HG03354 (cell line): ENCODE measurements around the gene CA5A.
"Not testable (repeated sequence)": the region's sequence is repeated elsewhere in the genome, so short reads cannot be mapped to it uniquely, and the experiment has no call there.

Experiments
- ATAC-seq: cut with Tn5 transposase; IDR thresholded peaks from one replicate; pipeline ENCODE4 v1.9.1; 2021; ENCODE audit warnings: mild to moderate bottlenecking; ENCODE audit not compliant: unreplicated experiment, poor library complexity, severe bottlenecking

Gene CA5A

GRCh38 chr16:87936375-87937230 is at the start of gene CA5A:
TSS of gene CA5A (minus strand) at chr16:87936529. CDS start at chr16:87936450, 79 bp downstream.
- ATAC-seq, result no peak

GRCh38 chr16:87985493-87985892 is 49.2 kb upstream of the CA5A start:
- ATAC-seq, result not testable (repeated sequence)

GRCh38 chr16:87984632-87985267 is 48.4 kb upstream of the CA5A start:
- ATAC-seq, result no peak

- ATAC-seq, result not testable (repeated sequence)
Measured at GRCh38 chr16:87984180-87984579, 47.9 kb upstream of the CA5A start.

- not testable (repeated sequence) for ATAC-seq
Measured at GRCh38 chr16:87983737-87984097, 47.4 kb upstream of the CA5A start.

GRCh38 chr16:87983072-87983736 is 46.9 kb upstream of the CA5A start:
- not testable (repeated sequence) for ATAC-seq

- ATAC-seq, result no peak
Measured at GRCh38 chr16:87982581-87983041, 46.3 kb upstream of the CA5A start.

- ATAC-seq, result not testable (repeated sequence)
Measured at GRCh38 chr16:87981376-87981775, 45.0 kb upstream of the CA5A start.

GRCh38 chr16:87979911-87980630 is 43.7 kb upstream of the CA5A start:
- ATAC-seq, result not testable (repeated sequence)

GRCh38 chr16:87979352-87979751 is 43.0 kb upstream of the CA5A start:
- ATAC-seq, result no peak

GRCh38 chr16:87978127-87978526 is 41.8 kb upstream of the CA5A start:
- ATAC-seq, result no peak

GRCh38 chr16:87976665-87977064 is 40.3 kb upstream of the CA5A start:
- ATAC-seq, result no peak

- ATAC-seq, result no peak
Measured at GRCh38 chr16:87974178-87974577, 37.8 kb upstream of the CA5A start.

GRCh38 chr16:87973717-87974116 is 37.4 kb upstream of the CA5A start:
- no peak for ATAC-seq

GRCh38 chr16:87971933-87972332 is 35.6 kb upstream of the CA5A start:
- ATAC-seq, result no peak

- ATAC-seq, result no peak
Measured at GRCh38 chr16:87970186-87970585, 33.9 kb upstream of the CA5A start.

GRCh38 chr16:87968541-87968940 is 32.2 kb upstream of the CA5A start:
- no peak for ATAC-seq

GRCh38 chr16:87966685-87967185 is 30.4 kb upstream of the CA5A start:
- ATAC-seq, result no peak

- no peak for ATAC-seq
Measured at GRCh38 chr16:87966064-87966645, 29.8 kb upstream of the CA5A start.
